SK-N-SH (cell line): ENCODE results near the gene SNX24. TPM values are rescaled to one million over a fixed set of nuclear protein-coding genes. Genes with fewer than 3 reads are reported as not detected.

Experiments used
- CTCF ChIA-PET: fragments of 300-600, 350-600 bp; formaldehyde crosslinking; extraction: SDS; loops from one replicate; lab custom pipeline; 2021; lab: Yijun Ruan, JAX
- POLR2A ChIA-PET: fragments of 350-600 bp; sonication (Branson Sonifier 250); formaldehyde crosslinking; extraction: SDS; loops from one replicate; lab custom pipeline; 2020; ENCODE audit warnings: antibody characterized with exemption, inconsistent platforms; lab: Yijun Ruan, JAX
- DNase-seq: peaks from one replicate; pipeline ENCODE4 v3.0.0; 2012
- H2AFZ ChIP-seq: fragments of 200-600 bp; sonication (generic); 2 replicates; pipeline ENCODE4 v1.8.1; 2016; ENCODE audit warnings: antibody characterized with exemption, mild to moderate bottlenecking, low read depth
- H3F3A ChIP-seq: fragments of 200-600 bp; sonication (generic); replicated peaks from 2 replicates; pipeline ENCODE3; 2016; ENCODE audit warnings: antibody characterized with exemption, mild to moderate bottlenecking; ENCODE audit not compliant: insufficient read depth
- H3K27ac ChIP-seq, 2 experiments: fragments of 200-500 bp in 1 of 2; fragments of 200-600 bp in 1 of 2; sonication (Bioruptor generic) in 1 of 2; sonication (generic), shearing (Covaris generic) in 1 of 2; 2 replicates each; pipeline versions ENCODE4 v1.5.1 to v1.6.1; 2014 to 2016; ENCODE audit warnings: low read depth in 2 of 2, inconsistent platforms in 1 of 2, low read length in 1 of 2, mild to moderate bottlenecking in 1 of 2, mixed read lengths in 1 of 2
- H3K27me3 ChIP-seq: fragments of 200-600 bp; sonication (generic), shearing (Covaris generic); 2 replicates; pipeline ENCODE4 v1.6.1; 2016; ENCODE audit warnings: mixed run types; ENCODE audit not compliant: insufficient read depth
- H3K36me3 ChIP-seq, 2 experiments: fragments of 200-500 bp in 1 of 2; fragments of 200-600 bp in 1 of 2; sonication (Bioruptor generic) in 1 of 2; sonication (generic) in 1 of 2; replicated peaks in 1 of 2; 2 replicates each; pipeline versions ENCODE3 to v1.5.1; 2014 to 2016; ENCODE audit warnings: low read length in 1 of 2, mild to moderate bottlenecking in 1 of 2; ENCODE audit not compliant: insufficient read depth in 2 of 2, control insufficient read depth in 1 of 2
- H3K4me1 ChIP-seq, 2 experiments: fragments of 200-500 bp in 1 of 2; fragments of 200-600 bp in 1 of 2; sonication (Bioruptor generic) in 1 of 2; sonication (generic), shearing (Covaris generic) in 1 of 2; 2 replicates each; pipeline versions ENCODE4 v1.5.1 to v1.6.1; 2014 to 2016; ENCODE audit warnings: low read depth in 1 of 2, low read length in 1 of 2, mixed run types in 1 of 2; ENCODE audit not compliant: insufficient read depth in 2 of 2, control insufficient read depth in 1 of 2
- H3K4me2 ChIP-seq: fragments of 200-600 bp; sonication (generic), shearing (Covaris generic); 2 replicates; pipeline ENCODE4 v1.6.1; 2017; ENCODE audit warnings: mixed run types
- H3K4me3 ChIP-seq, 2 experiments: fragments of 200-500 bp in 1 of 2; fragments of 200-600 bp in 1 of 2; sonication (Bioruptor generic) in 1 of 2; sonication (generic), shearing (Covaris generic) in 1 of 2; 2 replicates each; pipeline versions ENCODE4 v1.5.1 to v1.8.1; 2014 to 2016; ENCODE audit warnings: low read depth in 2 of 2, inconsistent platforms in 1 of 2, low read length in 1 of 2, mild to moderate bottlenecking in 1 of 2, mixed read lengths in 1 of 2, moderate library complexity in 1 of 2
- H3K79me2 ChIP-seq: fragments of 200-600 bp; sonication (generic); 2 replicates; pipeline ENCODE4 v1.8.1; 2017; ENCODE audit warnings: mild to moderate bottlenecking; ENCODE audit not compliant: insufficient read depth
- H3K9ac ChIP-seq: fragments of 200-600 bp; sonication (generic); 2 replicates; pipeline ENCODE4 v1.6.1; 2017; ENCODE audit warnings: mixed run types
- H3K9me2 ChIP-seq: fragments of 200-600 bp; sonication (generic); 2 replicates; pipeline ENCODE4 v1.6.1; 2017; ENCODE audit warnings: mixed run types
- H3K9me3 ChIP-seq: fragments of 200-600 bp; sonication (generic); 2 replicates; pipeline ENCODE4 v1.6.1; 2017; ENCODE audit warnings: mixed run types, mild to moderate bottlenecking, moderate library complexity
- H4K20me1 ChIP-seq: fragments of 200-600 bp; sonication (generic); 2 replicates; pipeline ENCODE4 v1.6.1; 2017; ENCODE audit warnings: mild to moderate bottlenecking, mixed run types; ENCODE audit not compliant: insufficient read depth
- CTCF ChIP-seq: fragments of 200-600 bp; sonication (generic); IDR thresholded peaks from 2 replicates; pipeline ENCODE4 v1.6.1; 2017; ENCODE audit warnings: antibody characterized with exemption, mild to moderate bottlenecking, moderate library complexity
- ELF1 ChIP-seq: IDR thresholded peaks from 2 replicates; pipeline ENCODE4 v1.4.0; 2012
- FOXJ3 ChIP-seq: sonication (generic); formaldehyde crosslinking; IDR thresholded peaks from 2 replicates; pipeline ENCODE4 v1.5.1; 2020; ENCODE audit warnings: mild to moderate bottlenecking, missing genetic modification reagents
- FOXM1 ChIP-seq: IDR thresholded peaks from 2 replicates; pipeline ENCODE4 v1.4.0; 2012; ENCODE audit warnings: low read depth, mild to moderate bottlenecking
- MAX ChIP-seq: IDR thresholded peaks from 2 replicates; pipeline ENCODE4 v1.4.0; 2012; ENCODE audit warnings: low read depth
- POLR2AphosphoS5 ChIP-seq: IDR thresholded peaks from 2 replicates; pipeline ENCODE4 v1.6.1; 2012; ENCODE audit warnings: low read depth, low read length
- REST ChIP-seq: IDR thresholded peaks from 2 replicates; pipeline ENCODE4 v1.6.1; 2012; ENCODE audit warnings: mild to moderate bottlenecking, low read depth, low read length, moderate library complexity
- SMC3 ChIP-seq: IDR thresholded peaks from 2 replicates; pipeline ENCODE4 v1.6.1; 2012; ENCODE audit warnings: low read depth, low read length, improper control_type of control experiment
- TCF12 ChIP-seq: IDR thresholded peaks from 2 replicates; pipeline ENCODE4 v1.4.0; 2012
- YY1 ChIP-seq: IDR thresholded peaks from 2 replicates; pipeline ENCODE4 v1.4.0; 2012; ENCODE audit warnings: low read depth, mild to moderate bottlenecking
- WGBS: methylation state at CpG from one replicate; pipeline ENCODE4 v1.1.6; 2017; ENCODE audit warnings: low lambda C conversion rate; 5-methylcytosine and 5-hydroxymethylcytosine counted together
- polyA plus RNA-seq, 3 experiments: library from polyadenylated mRNA; depleted of rRNA; stranded (reverse); fragments of >200 nt; gene quantifications; 2 replicates each; pipeline ENCODE4 v1.2.3, GENCODE V29; 2012

The SNX24 gene
- polyA plus RNA-seq, 1 of the 3 experiments (the other 2 are of a cell fraction), result 8.2 TPM

- POLR2A ChIA-PET, result no interaction called here
These were observed 37.4 kb downstream of the SNX24 start for GRCh38 chr5:122882831-122883230.

More at GRCh38 chr5:122882831-122883230, 37.4 kb downstream of the SNX24 start:
- WGBS, result 37% methylated on average over 3 of the region's 3 CpGs
- Histone ChIP-seq H3K79me2 (no peaks in the 10 kb centered on the region; the same call in none of the 2 replicates), H3K27me3 (no peaks in the 10 kb centered on the region), H3K9ac (no peak overlapping the region), H3K9me3 (peaks cover 5% of the 10 kb centered on the region; the same call in 1 of the 2 replicates), H3F3A (peaks cover 14% of the 10 kb centered on the region), H3K9me2 (no peaks in the 10 kb centered on the region), H3K4me2 (peak overlapping the region; percentile 34; the same call in 1 of the 2 replicates), H3K4me1 (peaks cover 5 to 24% of the 10 kb centered on the region in 2 experiments; a peak in 2 of 4 replicates), H4K20me1 (no peaks in the 10 kb centered on the region), H3K36me3 (no peaks in the 10 kb centered on the region), H3K27ac (peak overlapping the region; percentile 3 to 27; a peak in 2 of 4 replicates), H2AFZ (no peak overlapping the region), H3K4me3 (no peak overlapping the region)
- no peak for TF ChIP-seq YY1
- TF ChIP-seq MAX, result no peak
- TF ChIP-seq FOXJ3, result no peak
- TF ChIP-seq FOXM1, result no peak
- no peak for TF ChIP-seq ELF1
- TF ChIP-seq SMC3, result no peak
- TF ChIP-seq REST, result no peak
- TF ChIP-seq CTCF, result no peak
- no peak for TF ChIP-seq TCF12
- TF ChIP-seq POLR2AphosphoS5, result no peak
- DNase-seq, result no peak
- CTCF ChIA-PET, result no interaction called here
